GM18870 (cell line): ENCODE data around the gene NTM.

Experiments used
- ATAC-seq: cut with Tn5 transposase; IDR thresholded peaks from one replicate; pipeline ENCODE4 v1.9.1; 2021; ENCODE audit warnings: moderate library complexity; ENCODE audit not compliant: unreplicated experiment

The NTM gene

DNA sequence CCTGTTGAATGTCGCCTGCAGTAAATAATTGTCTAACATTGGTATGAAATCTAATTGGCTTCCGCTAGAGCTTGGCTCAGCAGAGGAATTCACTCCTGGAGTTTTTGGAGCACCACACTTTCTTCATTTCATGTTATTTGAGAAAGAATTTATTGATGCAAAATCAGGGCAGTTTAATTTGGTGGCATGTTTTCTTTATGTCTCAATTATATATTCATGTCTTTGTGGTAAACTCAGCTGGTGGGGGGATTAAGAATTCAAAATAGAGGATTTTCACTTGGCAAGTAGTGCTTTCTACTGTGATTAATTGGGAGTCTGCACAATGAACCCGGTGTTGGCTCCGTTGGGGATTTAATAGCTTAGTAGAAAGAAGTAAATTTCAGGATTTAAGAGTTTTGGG is 784.4 kb downstream of the NTM start:
- no peak for ATAC-seq

DNA sequence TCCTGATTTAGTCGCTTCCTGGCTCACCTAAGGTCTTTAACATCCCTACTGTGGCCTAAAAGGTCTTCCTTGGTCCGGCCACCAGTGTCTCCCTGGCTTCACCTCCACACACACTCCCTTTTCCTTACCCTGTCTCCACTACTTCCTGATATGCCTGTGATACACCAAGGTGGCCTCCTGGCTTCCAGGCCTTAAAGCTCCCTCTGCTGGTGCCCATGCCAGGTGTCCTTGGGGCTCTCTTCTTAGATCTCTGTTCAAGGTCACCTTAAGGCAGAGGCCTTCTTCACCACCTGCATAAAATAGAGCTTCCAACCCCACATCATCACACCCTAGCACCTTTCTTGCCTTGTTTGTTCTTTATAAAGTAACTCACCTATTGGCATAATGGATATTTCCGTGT is 787.7 kb downstream of the NTM start:
- ATAC-seq: no peak

DNA sequence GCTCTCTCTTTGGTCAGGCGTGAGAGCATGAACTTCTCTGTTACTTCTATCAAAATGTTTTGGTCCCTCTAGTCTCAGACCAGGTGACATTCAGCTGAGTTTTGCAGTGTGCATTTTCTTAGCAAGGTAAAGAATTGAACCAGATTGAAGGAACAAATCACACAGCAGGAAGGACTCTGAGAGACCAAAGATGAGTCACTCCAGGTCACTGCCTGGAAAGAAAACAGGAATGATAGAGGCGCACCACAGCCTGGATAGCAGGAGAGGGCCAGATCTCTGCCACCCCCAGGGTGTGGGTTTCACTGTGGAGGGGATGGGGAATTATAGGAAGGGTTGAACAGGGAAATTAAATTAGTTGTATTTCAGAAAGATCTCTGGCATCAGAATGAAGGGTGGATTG is 788.3 kb downstream of the NTM start:
- ATAC-seq: no peak

DNA sequence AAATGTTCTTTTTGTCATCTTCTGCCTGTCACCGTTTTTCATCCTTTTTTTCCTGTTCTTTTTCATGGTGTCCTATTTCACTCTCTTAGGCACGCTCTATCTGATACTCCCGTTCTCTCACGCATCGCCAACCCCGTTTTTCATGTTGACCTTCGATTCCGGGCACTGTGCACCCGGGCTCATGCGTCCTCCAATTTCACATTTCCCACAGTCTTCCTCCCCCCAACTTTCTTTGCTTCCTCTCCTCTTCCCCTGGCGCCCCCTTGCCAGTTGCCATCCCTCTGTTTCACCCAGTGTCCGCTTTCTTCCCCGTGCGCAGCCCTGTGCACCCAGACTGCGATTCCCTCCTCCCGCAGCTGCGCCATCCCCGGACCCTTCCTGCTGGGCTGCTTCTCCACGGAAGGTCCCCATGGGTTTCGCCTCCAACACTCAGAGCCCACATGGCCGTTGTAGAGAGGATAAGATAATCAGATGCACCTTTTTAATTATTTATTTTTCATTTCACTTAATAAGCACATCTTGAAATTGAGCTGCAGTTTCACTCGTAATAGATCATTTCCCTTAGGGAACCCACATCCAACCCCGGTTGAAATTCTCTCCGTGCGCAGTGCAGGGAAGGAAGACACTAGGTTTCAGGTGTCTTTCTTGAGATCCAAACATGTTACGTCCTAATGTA is 791.1 kb downstream of the NTM start:
- no peak for ATAC-seq

DNA sequence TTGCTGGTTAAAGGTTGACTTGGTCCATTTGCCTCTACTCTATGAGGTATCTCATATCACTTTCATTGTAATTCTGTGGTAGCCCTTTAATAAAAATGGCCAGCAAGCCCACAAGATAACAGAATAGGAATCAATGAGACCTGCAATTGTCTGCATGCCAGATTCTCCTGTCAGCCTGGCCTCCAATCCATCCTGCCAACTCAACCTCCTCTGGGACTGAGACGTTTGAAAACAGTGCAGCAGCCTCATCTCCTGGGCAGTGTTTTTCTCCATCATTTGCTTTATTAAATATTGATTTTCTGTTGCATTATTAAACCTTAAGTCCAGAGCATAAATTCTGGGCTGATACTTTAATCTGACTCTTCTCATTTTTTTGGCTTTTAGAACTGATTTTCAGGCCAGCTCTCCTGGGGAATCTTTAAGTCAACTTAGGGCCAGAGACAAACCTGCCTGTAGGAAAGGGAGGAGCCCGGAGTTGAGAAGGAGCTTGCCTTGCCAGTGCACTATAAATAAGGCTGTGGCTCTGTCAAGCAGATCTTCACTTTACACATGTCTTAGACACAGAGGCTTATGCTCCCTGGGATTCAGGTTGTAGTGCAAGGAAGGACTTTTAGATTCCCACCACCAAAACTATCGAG is 798.0 kb downstream of the NTM start:
- no peak for ATAC-seq

DNA sequence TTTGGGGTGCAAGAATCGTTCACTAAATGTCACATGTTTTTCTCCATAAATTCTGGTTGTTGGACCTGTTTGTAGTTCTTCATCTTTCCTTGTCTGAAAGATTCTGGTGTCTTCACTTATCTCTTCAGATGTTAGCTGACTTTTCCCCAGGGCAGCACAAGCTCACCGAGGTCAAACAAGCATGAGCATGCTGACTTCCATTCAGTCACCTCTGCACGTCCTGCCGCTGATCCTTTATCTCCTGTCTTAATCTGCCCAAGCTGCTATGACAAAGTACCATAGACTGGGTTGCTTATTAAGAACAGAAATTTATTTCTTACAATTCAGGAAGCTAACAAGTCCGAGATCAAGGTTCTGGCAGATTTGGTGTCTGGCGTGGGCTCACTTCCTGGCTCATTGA is 800.6 kb downstream of the NTM start:
- ATAC-seq: no peak

DNA sequence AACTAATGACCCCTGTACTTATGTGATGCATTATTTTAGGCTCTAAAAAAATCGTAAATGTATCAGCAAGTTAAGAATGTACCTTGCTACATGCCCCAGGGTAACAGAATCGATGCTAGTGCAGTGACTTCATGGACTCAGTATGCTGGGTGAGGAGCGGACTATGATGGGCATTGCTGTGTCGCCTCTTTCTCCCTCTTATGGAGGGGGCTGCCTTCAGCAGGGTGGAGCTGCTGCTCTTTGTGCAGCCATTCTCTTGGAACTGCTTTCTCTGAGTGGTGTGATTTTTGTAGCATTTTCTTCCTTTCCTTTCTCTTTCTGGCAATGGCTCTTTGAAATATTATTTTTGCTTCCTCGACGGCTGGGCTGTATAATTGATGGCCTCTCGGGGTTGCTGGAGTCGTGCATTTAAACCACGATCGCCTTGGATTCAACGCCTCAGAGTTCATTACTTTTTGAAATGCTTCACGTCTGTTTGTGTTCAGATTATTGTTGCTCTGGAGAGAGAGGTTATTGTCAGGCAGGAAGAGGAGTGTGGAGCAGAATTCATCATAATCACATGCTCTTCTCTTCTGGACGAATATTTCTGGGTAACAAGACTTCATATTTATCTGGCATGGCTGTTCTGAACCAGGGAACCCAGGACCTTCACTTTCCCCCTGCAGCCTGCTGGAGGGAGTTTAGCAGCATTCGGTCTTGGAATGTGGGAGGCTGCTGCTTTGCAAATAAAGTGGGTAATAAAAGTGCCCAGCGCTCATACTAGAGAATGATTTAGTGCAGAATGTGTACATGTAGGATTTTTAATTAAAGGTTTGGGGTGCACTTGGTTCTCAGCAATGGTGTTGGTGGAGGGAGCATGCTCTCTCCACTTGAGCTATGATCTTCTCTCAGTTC is 804.2 kb downstream of the NTM start:
- no peak for ATAC-seq

DNA sequence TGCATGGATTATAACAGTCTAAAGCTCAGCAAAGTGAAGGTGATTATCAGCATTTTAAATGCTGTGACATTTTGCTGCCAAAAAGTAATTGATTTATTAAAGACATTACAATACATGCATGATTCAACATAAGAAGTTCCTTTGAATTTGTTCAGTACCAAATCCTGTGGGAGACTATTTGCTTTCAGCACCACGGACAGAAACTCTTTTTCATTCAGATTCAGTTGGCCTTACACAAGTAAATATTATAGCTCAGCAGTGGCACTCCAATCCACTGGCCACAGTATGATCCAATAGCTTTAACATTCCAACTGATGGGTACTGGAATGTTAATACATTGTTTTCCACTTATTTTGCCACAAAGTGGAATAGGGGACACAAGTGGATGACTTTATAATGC is 806.7 kb downstream of the NTM start:
- ATAC-seq: no peak

DNA sequence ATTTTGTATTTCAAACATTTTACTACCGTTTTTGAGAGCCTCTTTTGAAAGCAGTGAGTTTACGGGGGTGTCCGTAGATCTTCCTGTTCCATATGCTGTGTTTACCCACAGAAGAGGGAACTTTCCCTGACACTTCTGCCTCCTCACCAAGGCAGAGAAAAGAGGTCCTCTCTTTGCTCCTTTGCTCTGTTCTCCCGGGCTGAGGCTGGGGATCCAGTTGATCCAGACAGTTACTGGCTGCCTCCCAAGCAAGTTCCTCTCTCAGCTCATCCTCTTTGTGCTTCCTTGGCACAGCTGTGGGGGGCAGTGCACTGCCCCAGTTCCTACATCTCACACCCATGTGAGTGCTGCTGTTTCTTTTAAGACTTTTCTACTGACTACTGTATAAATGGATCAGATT is 813.7 kb downstream of the NTM start:
- no peak for ATAC-seq

DNA sequence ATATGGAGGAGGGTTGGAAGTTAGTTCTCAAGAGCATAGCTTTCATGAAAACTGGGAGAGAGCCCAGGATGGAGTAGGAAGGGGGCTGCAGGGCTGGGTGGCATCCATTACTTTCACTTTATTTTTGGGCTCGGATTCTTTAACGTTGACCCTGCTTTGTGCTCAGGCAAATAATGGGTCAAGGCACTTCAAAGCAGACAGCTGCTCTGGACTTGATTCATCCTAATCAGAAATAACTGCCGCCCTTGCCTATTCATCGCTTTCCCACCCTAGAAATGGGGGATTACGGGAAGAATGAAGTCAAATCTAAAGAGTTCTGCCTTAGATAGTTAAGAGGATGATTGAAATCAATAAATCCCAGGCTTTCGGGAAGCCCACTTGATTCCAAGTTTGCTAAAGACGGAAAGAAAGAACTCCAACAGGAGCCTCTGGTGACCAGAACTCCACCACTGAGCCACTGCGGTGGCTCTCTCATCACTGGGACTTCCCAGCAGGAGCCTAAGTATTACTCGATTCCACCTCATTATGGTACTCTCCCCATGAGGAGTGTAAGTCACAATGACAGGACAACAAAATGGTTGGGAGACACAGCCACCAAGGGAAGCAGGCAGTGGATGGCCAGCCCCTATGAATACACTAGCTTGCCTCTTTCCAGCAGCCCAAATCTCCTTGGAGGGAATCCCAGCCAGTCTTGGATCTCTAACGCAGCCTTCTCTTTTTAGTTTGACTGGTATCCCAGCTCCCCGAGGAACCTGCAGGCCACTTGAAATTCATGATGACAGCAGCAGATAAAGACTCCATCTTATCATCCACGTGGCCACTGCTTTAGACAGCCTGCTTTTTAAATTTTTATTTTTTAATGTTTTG is 815.5 kb downstream of the NTM start:
- ATAC-seq: no peak

DNA sequence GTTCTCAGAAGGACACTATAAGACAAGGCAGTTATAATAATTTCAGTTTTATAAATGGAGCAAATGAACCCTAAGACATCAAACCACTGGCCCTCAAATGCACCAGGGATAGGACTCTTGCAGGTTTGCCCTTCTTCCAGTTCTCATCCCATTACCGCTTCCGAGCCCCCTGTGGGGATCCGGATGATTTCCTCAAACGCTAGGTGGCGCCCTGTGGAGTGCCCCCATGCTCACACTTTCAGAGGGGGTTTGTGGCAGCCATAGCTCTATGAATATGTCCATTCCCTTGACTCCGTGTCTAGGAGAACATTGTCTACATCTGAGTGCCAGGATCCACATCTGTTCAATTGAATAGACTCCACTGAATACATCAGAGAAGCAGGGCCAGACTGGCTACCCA is 816.3 kb downstream of the NTM start:
- no peak for ATAC-seq

DNA sequence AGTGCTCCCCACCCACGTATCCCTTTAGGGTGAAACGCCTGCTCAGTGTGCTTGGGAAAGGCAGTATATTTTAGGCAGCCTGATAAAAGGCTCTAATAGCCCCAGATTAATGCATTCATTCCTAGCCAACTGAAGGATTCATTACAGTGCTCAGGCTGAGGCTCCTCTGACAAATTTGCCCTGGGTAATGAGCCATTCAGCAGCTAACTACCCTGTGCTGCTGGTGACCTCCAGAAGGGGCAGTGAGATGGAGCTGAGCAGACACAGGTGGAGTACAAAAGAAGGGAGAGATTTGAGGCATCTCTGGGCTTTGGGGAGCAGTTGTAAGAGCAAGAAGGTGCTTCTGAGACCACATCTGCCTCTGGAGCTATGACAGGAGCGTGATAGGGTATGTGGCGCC is 817.0 kb downstream of the NTM start:
- no peak for ATAC-seq

DNA sequence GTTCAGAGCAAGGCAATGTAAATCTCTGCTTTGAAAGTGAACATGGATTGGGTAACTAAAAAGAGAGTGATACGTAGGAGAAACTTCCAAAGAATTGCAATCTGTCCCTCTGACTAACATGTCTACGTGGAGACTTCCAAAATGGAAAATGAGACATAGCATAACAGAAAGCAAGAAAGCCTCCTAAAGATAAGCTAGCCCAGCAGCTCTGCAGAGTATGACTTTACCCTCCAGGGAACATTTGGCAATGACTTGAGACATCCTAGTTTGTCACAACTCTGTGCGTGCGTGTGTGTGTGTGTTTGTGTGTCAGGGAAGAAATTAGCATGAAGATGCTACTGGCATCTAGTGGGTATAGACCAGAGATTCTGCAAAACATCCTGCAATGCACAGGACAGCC is 817.4 kb downstream of the NTM start:
- ATAC-seq: no peak

DNA sequence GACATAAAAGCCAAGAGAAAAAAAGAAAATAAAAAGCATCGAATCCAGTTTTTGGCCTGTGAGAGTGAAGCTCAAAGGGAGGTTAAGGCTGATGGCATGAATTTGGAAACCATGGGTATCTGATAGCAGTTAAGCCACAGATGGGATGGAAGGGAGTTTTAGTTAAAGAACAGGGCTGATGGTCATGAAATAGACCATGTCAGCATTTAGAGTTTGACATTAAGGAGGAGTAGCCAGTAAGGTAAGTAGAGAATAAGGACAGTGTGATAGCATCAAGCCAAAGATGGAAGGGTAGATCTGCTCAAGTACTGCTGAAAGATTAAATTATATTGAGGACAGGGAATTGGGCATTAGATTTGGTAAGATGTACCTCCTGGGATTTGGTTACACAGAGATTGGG is 826.5 kb downstream of the NTM start:
- no peak for ATAC-seq

DNA sequence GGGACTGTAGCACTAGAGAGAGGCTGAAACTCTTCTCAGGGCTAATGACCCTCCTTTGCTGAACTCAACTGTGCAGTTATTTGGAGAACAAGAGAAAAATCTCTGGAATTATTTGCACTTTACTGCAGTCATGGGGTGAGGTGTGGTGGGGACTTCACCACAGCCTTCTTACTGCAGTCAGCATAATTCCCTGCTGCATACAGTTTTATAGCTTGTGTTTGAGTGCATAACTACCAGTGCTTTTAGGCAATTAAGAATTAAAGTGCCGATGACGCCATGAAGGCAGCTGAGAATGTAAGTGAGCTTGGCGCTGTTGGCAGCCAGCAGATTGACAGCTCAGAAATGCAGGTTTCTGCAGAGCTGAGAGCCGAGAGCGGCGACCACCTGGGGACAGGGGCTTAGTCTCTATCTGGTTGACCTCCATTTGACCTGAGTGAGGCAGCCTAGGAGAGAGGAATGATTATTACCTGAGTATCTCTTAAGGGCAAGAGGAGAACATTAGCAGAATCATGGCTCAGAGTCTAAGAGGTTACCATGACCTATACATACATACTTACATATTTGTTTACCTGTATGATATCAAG is 830.0 kb downstream of the NTM start:
- ATAC-seq: no peak

DNA sequence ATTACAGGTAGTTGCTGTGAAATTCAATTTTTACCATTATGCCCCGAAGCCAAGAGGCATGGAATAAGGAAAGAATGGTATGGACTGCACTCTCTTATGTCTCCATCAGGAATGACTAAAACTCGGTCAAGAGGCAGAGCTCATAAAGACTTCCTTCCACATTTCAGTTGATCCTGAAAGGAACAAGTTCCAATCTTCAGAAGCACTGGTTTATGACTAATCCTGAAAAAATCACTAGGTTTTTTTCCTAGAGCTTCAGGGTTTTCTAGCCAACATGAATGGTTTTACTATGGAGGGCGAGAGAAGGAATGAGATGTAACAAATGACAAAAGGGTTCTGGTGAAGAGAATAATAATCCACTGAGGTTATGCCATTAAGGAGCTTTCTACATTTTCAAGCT is 832.2 kb downstream of the NTM start:
- no peak for ATAC-seq

DNA sequence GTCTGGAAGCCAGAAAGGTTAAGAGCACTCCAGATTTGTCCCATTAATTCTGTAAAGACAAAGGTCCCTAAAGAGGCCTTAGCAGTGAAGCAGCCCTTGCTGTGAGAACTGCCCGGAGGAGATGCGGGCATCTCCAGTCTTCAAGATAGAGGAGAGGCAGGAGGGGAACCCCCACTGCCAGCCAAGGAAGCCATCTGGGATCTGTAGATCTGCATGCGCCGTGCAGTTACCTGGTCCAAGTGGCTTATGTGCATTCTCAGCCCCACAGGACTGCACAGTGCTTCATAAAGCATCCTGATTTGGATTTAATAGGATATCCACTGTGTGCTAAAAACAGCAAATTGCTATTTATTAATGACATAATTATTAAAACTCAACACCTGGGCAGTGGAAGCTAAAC is 834.6 kb downstream of the NTM start:
- no peak for ATAC-seq

DNA sequence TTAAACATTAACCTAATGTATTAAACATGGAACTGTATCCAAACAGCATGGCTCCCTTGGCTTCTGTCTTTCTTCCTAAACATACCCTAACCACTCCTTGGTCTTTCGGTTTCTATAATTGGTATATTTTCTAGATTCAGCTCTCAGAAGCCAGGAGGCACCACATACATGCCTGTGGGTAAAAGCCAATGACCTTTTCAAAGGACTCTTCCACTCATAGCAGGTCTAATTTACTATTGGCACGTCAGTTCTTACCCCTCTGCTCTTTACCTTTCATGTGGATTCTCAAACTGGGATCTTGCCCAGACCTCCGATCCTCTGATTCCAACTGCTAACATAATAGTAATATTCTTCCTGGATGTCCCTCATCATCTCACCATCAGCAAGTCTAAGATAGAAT is 835.1 kb downstream of the NTM start:
- ATAC-seq: no peak

DNA sequence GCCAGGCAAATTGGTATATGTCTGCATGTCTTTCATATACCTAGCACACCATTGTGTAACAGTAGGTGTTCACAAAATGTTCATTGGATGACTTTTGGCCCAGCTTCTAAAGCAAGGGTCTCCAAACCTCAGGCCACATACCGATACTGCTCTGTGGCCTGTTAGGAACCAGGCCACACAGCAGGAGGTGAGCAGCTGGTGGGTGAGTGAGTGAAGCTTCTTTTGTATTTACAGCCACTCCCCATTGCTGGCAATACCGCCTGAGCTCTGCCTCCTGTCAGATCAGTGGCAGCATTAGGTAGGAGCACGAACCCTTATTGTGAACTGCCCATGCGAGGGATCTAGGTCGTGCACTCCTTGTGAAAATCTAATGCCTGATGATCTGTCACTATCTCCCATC is 836.6 kb downstream of the NTM start:
- ATAC-seq: no peak

DNA sequence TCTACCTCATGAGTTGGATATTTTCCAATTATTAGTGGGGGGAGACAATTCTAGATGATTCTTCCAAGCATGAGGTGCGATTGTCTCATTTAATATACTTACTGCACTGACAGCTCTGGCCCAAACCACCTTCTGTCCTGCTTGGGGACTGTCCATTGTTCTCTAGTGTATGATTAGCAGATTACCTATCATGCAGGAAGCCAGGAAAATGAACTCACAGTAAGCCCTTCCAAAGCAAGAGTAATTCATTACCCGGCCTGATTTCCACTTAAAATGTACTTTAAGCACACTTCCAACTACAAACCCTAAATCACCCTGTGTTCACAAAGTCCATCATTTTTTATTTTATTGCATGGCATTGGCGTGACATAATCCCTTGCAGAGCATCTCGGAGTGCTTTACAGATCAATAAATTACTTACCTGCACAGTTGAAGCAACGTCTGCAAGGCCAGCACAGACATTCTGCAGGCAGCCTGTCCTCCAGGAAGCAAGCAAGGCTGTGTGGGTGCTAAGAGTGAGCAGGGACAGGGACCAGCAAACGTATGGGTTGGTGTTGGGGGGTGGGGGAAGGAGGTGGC is 838.2 kb downstream of the NTM start:
- ATAC-seq: no peak
